ENCODE data around the gene AQP12B.

DNA sequence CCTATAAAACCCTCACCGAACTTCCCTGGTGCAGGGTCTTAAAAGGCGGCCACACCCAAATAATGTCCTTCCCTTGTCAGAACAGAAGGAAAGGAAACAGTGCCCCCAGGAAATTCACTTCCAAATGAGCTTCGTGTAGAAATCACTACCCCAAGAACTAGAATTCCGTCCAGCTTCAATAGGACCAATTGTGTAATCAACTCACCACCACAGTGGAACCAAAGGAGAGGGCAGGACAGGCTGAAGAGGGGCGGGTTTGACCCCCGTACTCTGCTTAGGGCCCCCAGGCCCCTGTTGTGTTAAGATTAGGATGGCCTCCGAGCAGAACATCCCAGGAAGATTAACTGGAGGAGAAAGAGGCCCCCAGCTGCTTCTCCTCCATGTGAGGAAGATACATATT, 33.4 kb downstream of the AQP12B start:
- TF ChIP-seq, protein P1, sequence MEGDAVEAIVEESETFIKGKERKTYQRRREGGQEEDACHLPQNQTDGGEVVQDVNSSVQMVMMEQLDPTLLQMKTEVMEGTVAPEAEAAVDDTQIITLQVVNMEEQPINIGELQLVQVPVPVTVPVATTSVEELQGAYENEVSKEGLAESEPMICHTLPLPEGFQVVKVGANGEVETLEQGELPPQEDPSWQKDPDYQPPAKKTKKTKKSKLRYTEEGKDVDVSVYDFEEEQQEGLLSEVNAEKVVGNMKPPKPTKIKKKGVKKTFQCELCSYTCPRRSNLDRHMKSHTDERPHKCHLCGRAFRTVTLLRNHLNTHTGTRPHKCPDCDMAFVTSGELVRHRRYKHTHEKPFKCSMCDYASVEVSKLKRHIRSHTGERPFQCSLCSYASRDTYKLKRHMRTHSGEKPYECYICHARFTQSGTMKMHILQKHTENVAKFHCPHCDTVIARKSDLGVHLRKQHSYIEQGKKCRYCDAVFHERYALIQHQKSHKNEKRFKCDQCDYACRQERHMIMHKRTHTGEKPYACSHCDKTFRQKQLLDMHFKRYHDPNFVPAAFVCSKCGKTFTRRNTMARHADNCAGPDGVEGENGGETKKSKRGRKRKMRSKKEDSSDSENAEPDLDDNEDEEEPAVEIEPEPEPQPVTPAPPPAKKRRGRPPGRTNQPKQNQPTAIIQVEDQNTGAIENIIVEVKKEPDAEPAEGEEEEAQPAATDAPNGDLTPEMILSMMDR (IDR thresholded peaks at IDR 0.05; ENCODE audit: borderline replicate concordance, extremely low read depth, low read length, poor library complexity, severe bottlenecking) = no peak
- no peak for TF ChIP-seq EZH2 (IDR thresholded peaks at IDR 0.05; ENCODE audit: borderline replicate concordance, low read depth, low read length, severe bottlenecking)
